Transverse colon (tissue), 4 donors: Measurements from ENCODE around the gene MEIG1. TPM values are rescaled to one million over a fixed set of nuclear protein-coding genes. Genes with fewer than 3 reads are reported as not detected.

ENCODE experiments used
- DNase-seq: peaks from one replicate; pipeline ENCODE4 v3.0.0-alpha.2; 2019
- H3K27ac ChIP-seq, 4 donors: fragments of 200-600 bp; sonication (generic); 2 replicates each; pipeline ENCODE4 v1.5.1; 2016 to 2018; ENCODE audit warnings: inconsistent platforms in 4 of 4
- H3K27me3 ChIP-seq: fragments of 200-600 bp; sonication (generic); 2 replicates; pipeline ENCODE4 v1.5.1; 2017; ENCODE audit warnings: inconsistent platforms
- H3K36me3 ChIP-seq, 4 donors: fragments of 200-600 bp; sonication (generic); 2 replicates each; pipeline ENCODE4 v1.5.1; 2017 to 2019; ENCODE audit warnings: inconsistent platforms in 4 of 4
- H3K4me1 ChIP-seq, 4 donors: fragments of 200-600 bp; sonication (generic); 2 replicates each; pipeline ENCODE4 v1.5.1; 2017 to 2020; ENCODE audit warnings: inconsistent platforms in 4 of 4
- H3K4me3 ChIP-seq, 4 donors: fragments of 200-600 bp; sonication (generic); 1 replicate in 1 of 4; 2 replicates in 3 of 4; pipeline versions ENCODE4 v1.5.1 to v1.6.1; 2017 to 2019; ENCODE audit warnings: inconsistent platforms in 4 of 4
- H3K9me3 ChIP-seq, 2 donors: fragments of 200-600 bp; sonication (generic); 2 replicates each; pipeline ENCODE4 v1.5.1; 2017 to 2019; ENCODE audit warnings: inconsistent platforms in 2 of 2
- CTCF ChIP-seq, 5 experiments: fragments of 200-600 bp in 3 of 5; fragments of 450-650 bp in 2 of 5; sonication (generic) in 3 of 5; IDR thresholded peaks; 1 replicate in 2 of 5; 2 replicates in 3 of 5; pipeline ENCODE4 v1.5.1; 2016 to 2017; ENCODE audit warnings: antibody characterized with exemption in 5 of 5, inconsistent platforms in 3 of 5, mild to moderate bottlenecking in 2 of 5, moderate library complexity in 1 of 5
- EP300 ChIP-seq: sonication (generic); formaldehyde crosslinking; IDR thresholded peaks from one replicate; pipeline ENCODE4 v1.6.1; 2017; ENCODE audit warnings: antibody characterized with exemption, low read depth
- POLR2A ChIP-seq: fragments of 450-650 bp; IDR thresholded peaks from one replicate; pipeline ENCODE4 v1.6.1; 2016; ENCODE audit warnings: antibody characterized with exemption, mild to moderate bottlenecking, moderate library complexity
- POLR2AphosphoS5 ChIP-seq, 3 donors: sonication (generic); formaldehyde crosslinking; IDR thresholded peaks; one replicate each; pipeline ENCODE4 v1.6.1; 2016; ENCODE audit warnings: antibody characterized with exemption in 3 of 3
- WGBS, 2 donors: methylation state at CpG; one replicate each; pipeline ENCODE4 v1.1.5; 2018; ENCODE audit warnings: low coverage in 1 of 2; 5-methylcytosine and 5-hydroxymethylcytosine counted together
- in situ Hi-C, 4 donors: fragments of 200-750 bp; cut with MboI; loops; one replicate each; pipeline versions ENCODE4 v1.15.0 to v1.15.1; 2017; ENCODE audit warnings: low sequenced_read_pairs in 3 of 4, low pct_ligation_motif_present in 1 of 4, low pct_unique_long_range_greater_than_20kb in 1 of 4
- intact Hi-C: fragments of 100-400 bp; cut with DNase I; formaldehyde crosslinking; loops from one replicate; pipeline ENCODE4 v1.15.1; 2023; ENCODE audit warnings: low total_unique reads
- total RNA-seq, 4 donors: library from RNA; depleted of rRNA; stranded (reverse); fragments of >200 nt; gene quantifications; one replicate each; pipeline ENCODE4 v1.1.0, GENCODE V29; 2016

MEIG1 gene
- total RNA-seq, 4 donors from 2014 or later, result not detected

DNA sequence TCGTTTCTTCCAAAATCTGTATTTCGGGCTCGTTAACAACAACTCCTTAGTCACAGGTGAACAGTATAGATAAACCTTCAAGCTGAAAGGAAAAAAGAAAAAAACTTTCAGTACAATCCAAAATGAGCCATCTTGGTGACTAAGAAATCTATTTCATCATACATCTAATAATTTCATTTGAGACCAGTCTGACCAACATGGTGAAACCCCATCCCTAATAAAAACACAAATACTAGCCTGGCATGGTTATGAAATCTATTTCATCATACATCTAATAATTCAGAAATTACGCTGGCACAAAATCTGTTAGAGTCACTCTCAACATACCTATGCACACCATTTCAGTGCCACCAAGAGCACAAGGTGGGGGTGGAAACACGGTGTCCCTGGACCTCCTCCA is 14.1 kb upstream of the MEIG1 start:
- H3K27ac ChIP-seq, result no peak overlapping the region
- peaks cover 0 to 8% (median 0%) of the 10 kb centered on the region in 4 donors for H3K4me1 ChIP-seq
- peaks cover 0 to 32% (median 14%) of the 10 kb centered on the region in 4 donors for H3K36me3 ChIP-seq
- no peaks in the 10 kb centered on the region for H3K27me3 ChIP-seq
- no peaks in the 10 kb centered on the region for H3K9me3 ChIP-seq
- TF ChIP-seq CTCF (IDR thresholded peaks at IDR 0.05) (no peak), POLR2A (no peak), POLR2AphosphoS5 (IDR thresholded peaks at IDR 0.05) (no peak), EP300 (no peak)
- DNase-seq, result no peak
- 92 to 95% methylated on average over 5 of the region's 5 CpGs for WGBS, 2 donors
- no peak overlapping the region for H3K4me3 ChIP-seq
- intact Hi-C loops (no loop called here), in situ Hi-C loops (no loop called here)

DNA sequence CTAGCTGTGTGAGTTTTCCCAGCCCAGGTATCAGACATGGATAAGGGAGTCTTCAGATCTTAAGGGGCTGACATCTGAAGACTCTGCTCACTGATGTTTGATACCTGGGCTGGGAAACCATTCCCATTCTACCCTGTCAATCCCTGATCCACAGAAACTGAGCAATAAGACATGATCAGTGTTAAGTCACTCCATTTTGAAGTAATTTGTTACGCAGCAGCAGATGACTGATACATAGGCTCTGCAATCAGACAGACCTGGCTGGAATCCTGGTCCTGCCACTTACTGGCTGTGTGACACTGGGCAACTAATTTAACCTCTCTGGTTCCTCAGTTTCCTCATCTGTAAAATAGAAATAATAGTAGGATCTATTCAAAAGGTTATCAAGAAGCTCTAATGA is 11.9 kb upstream of the MEIG1 start:
- in situ Hi-C loops (no loop called here), intact Hi-C loops (no loop called here)
- H3K27ac ChIP-seq, result no peak overlapping the region
- no peak for DNase-seq
- H3K27me3 ChIP-seq, result no peaks in the 10 kb centered on the region
- no peak for TF ChIP-seq CTCF (IDR thresholded peaks at IDR 0.05)
- no peak for TF ChIP-seq POLR2AphosphoS5 (IDR thresholded peaks at IDR 0.05)
- no peak for TF ChIP-seq POLR2A
- TF ChIP-seq EP300, result no peak
- H3K36me3 ChIP-seq, result peaks cover 0 to 32% (median 14%) of the 10 kb centered on the region in 4 donors
- H3K4me1 ChIP-seq, result peaks cover 0 to 17% (median 1%) of the 10 kb centered on the region in 4 donors
- whole genome bisulfite sequencing, 2 donors, result 92% methylated on average over 1 of the region's 1 CpG; no CpG with 5 or more reads in 1 of the 2 donors
- no peak overlapping the region for H3K4me3 ChIP-seq
- H3K9me3 ChIP-seq, result no peaks in the 10 kb centered on the region

DNA sequence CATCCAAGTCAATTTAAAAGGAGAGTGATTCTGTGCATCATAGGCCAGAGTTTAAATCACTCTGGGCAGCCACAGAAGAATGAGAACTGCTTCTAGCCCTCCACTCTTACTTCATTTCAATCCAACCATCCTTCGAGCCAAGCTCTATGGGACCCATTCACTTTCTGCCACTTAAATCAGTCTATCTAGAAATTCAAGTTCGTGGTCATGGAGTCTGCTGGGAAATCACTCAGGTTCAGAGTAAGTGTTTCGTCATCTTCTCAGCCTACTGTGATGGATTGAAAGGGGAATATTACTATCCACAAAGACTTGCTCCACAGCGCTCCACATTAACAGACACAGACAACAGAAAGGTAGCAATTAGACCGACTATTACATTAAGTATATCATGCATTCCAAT is 9.9 kb upstream of the MEIG1 start:
- H3K27me3 ChIP-seq, result no peaks in the 10 kb centered on the region
- no peak for DNase-seq
- intact Hi-C loops, result no loop called here
- no peaks in the 10 kb centered on the region for H3K9me3 ChIP-seq
- no peak overlapping the region for H3K27ac ChIP-seq
- no peak for TF ChIP-seq CTCF (IDR thresholded peaks at IDR 0.05)
- TF ChIP-seq POLR2AphosphoS5 (IDR thresholded peaks at IDR 0.05), result no peak
- no peak for TF ChIP-seq POLR2A
- TF ChIP-seq EP300, result no peak
- peaks cover 6 to 27% (median 10%) of the 10 kb centered on the region in 4 donors for H3K4me1 ChIP-seq
- 91 to 100% methylated on average over 1 to 5 of the region's 5 CpGs for WGBS, 2 donors
- in situ Hi-C loops, result no loop called here
- H3K4me3 ChIP-seq, result no peak overlapping the region
- H3K36me3 ChIP-seq, result peaks cover 0 to 23% (median 7%) of the 10 kb centered on the region in 4 donors

- TF ChIP-seq CTCF (IDR thresholded peaks at IDR 0.05) (no peak), POLR2A (no peak), POLR2AphosphoS5 (IDR thresholded peaks at IDR 0.05) (no peak), EP300 (no peak)
- intact Hi-C loops, result no loop called here
- Histone ChIP-seq H3K27ac (peak overlapping the region; percentile 88 to 95 (median 88)), H3K4me3 (peak overlapping the region; percentile 47 to 67 (median 60)), H3K4me1 (peaks cover 8 to 34% (median 15%) of the 10 kb centered on the region in 4 donors), H3K9me3 (no peaks in the 10 kb centered on the region), H3K36me3 (peaks cover 0 to 5% (median under 1%) of the 10 kb centered on the region in 4 donors), H3K27me3 (no peaks in the 10 kb centered on the region)
- DNase-seq, result no peak
- WGBS, 2 donors, result 51 to 55% methylated on average over 7 to 10 of the region's 10 CpGs
- in situ Hi-C loops, result loop anchor here in 1 of 4 donors (25.0 kb wide), 1 partner anchor 116 kb away; the partner anchor contains the start of genes CDNF, HSPA14 and MSANTD7
Measured at GRCh38 chr10:14952851-14953423, 6.3 kb upstream of the MEIG1 start.
